Stimulated activated CD8-positive, alpha-beta memory T cell treated with anti-CD3 and anti-CD28 coated beads, Interleukin-15, amount 100 ng/mL, for 4 hours (primary cell): Measurements from ENCODE around the gene LHX4.

Experiments used
- DNase-seq, 2 donors: peaks; one replicate each; pipeline ENCODE4 v3.0.0-alpha.2; 2020; ENCODE audit warnings: low read depth in 2 of 2

LHX4 gene

DNA sequence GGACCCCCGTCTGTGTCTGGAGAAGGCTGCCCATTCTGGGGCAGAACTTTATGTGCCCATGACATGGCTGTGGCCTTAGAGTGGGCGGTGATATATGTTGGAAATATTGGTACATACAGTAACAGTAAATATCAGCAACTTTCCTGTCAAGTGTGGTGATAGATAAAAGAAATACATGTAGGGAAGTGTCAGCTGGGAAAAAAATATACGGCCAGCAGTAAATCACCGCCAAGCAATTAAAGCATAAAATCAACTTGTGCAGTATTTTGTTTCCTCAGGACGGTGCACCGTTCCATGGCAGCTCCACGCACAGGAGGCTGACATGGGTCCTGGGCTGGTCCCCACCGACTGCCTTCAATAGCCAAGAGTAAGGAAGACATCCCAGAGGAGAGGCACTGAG, 27.4 kb downstream of the LHX4 start:
- DNase-seq = no peak

DNA sequence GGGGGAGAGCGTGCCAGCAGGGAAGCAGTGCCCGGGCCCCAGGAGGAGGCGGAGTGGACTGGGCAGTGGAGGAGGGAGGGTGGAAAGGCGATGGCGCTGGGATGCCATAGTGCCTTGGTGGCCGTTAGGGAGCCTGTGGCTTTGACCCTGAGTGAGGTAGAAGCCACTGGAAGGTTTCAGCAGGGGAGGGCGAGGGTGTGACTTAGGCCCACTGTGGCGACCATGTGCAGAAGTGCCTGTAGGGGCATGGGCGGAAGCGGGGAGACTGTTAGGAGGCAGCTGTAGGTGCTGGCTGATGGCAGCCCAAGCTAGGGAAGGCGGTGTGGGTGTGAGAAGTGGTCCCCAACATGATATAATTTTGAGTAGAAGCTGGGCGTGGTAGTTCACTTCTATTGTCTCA, 28.2 kb downstream of the LHX4 start:
- no peak for DNase-seq

DNA sequence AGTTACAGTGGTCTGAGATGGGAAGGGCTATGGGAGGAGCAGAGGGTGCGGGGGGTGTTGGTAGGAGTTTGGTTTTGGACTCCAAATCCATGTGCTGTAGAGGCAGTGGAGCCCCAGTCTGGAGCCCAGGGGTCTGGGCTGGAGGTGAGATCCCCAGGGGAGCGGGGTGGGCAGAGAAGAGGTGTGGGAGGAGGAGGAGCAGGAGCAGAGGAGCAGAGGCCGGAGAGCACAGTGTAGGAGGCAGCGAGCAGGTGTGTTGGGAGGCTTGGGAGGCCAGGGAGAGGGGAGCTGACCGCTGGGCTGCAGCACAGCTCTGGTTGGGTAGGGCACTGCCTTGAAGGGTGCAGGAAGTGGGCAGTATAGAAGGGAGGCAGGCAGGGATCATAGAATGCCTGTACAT, 28.9 kb downstream of the LHX4 start:
- no peak for DNase-seq

DNA sequence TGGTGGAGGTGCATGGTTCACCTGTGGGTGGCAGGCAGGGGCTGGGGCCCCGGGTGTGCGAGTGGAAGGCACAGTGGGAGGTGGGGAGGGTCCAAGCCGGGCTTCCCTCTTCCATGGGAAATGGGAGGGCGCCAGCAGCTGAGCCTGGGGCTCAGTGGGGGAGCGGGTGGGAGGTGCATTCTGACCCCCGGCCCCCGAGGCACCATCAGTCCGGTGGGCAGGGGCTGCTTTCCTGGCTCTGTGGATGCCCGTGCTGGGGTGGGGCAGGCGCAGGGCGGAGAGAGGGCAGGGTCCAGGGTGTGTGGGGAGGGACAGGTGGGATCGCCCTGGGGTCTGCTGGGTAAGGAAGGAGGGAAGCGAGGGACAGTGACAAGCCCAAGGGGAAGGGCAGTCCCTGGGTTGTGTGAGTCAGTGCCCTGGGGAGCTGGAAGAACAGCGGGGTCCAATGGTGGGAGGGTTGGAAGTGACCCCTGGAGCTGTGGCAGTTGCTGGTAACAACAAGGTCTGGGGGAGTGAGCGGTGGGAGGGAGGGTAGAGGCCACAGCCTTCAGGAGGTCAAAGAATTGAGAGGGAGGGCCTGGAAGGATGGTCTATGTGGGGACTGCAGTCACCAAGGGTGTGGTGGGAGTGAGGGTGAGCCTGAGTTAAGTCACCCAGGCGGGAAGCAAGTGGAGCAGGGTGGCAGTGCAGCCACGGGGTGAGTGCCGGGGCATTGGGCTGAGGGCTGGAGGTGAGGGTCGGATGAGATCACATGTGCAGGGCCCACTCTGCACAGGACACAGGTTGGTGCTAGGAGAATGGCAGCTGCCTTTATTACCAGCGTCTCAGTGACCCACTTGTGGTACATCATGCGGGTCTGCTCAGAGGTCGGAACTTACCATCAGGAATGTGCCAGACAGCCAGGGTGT, 29.6 kb downstream of the LHX4 start:
- no peak for DNase-seq

DNA sequence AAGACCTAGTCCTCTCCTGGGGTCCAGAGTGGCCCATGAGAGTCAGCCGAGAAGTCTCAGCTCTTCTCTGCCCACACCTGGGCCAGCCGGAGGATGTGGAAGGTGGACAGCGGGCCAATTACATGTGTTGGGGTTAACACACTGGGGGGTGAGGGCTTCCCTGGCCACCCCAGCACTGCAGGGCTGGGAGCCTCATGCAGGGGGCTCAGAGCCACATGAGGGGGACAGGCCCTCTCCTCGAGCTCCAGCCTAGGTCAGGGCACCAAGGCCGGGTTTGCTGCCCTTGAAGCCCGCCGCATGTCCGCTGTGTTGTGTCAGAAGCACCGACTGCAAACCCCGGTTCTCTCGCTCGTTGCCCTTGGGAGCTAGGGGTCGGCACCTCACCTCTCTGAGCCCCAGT, 30.5 kb downstream of the LHX4 start:
- DNase-seq = no peak

DNA sequence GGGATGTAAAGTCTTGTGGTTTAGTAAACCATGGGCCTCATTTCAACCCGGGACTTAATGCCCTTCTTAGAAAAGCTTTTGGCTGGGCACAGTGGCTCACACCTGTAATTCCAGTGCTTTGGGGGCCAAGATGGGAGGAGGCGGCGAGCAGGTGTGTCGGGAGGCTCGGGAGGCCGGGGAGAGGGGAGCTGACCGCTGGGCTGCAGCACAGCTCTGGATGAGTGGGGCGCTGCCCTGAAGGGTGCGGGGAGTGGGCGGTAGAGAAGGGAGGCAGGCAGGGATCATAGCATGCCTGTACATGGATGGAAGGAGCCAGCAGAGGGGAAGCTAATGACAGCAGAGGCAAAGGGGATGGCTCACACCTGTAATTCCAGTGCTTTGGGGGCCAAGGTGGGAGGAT, 31.0 kb downstream of the LHX4 start:
- no peak for DNase-seq

DNA sequence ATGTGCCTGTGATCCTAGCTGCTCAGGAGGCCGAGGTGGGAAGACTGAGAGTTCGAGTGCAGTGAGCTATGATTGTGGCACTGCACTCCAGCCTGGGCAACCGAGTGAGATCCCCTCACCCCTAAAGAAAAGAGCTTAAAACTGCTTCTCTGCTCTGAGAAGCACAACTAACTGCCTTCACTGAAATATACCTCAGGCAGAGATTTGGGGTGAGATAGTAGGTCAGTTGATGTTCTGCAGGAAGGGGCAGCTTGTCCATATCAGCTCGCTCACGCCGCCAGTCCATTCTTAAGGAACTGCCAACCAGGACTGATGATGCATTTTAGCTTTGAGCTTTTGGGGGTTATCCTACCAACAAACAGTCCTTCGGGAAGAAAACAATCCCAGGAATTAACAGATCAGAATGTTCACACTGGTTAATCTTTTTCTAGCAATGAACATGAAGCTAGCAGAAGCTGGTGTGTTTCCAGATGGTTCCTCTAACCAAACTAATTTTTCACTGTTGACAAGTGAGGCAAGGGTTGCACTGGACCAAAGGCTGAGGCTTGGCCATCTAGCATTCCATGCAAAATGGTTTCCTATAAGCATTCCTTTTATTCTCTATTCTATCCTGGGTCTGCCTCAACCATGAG, 31.6 kb downstream of the LHX4 start:
- no peak for DNase-seq

DNA sequence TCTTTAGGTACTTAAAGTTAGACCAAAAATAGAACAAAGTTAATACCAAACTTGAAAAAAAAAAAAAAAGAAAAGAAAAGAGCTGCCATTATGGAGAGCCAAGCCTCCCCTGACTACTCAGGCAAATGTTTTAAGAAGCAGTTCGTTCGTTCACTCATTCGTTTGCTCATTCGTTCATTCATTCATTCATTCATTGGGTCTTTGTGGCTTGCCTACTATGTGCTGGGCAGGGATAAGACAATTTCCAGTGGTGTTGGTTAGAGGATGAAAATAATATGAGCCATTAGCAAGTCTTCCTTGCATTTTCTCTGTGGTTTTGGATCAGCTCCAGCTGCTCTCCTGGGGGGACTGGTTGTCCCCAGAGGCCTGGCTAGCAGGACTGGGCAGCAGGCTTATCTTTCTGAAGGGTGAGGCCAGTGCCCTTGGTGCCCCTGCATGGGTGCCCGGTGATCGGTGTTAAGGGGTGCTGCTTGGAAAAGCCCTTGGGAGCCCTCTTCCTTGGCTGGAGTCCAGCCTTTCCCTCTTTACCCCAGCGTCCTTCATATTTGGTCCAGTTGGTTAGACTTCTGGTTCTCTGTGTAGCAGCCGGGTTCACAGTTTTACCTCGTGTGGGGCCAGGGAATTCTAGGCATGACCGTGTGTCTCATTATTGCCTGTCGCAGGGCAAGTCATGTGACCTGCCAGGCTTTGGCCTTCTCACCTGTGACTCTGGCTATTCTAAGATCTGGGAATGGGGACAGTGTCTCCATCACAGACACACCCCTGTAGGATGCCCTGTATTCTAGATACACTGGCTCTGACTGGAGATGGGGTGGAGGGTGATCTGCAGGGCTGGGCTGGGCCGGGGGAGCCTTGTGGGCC, 32.8 kb downstream of the LHX4 start:
- no peak for DNase-seq

DNA sequence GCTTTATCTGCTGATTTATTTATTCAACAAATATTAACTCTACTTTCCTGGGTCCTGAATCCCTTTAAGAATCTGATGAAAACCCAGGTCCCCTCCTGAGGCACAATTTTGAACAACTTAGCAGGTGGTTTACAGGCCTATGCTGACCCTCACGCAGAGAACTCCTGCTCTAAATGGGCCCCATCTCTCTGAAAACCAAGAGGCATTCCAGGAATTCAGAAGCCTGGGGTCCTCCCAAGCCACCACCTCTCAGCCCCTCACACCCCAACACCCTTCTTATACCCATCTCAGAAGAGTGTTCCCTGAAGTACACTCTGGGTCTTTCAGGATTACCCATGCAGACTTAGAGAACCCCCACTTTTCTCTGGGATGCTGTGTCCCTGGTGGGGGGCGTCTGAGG, 34.5 kb downstream of the LHX4 start:
- no peak for DNase-seq

DNA sequence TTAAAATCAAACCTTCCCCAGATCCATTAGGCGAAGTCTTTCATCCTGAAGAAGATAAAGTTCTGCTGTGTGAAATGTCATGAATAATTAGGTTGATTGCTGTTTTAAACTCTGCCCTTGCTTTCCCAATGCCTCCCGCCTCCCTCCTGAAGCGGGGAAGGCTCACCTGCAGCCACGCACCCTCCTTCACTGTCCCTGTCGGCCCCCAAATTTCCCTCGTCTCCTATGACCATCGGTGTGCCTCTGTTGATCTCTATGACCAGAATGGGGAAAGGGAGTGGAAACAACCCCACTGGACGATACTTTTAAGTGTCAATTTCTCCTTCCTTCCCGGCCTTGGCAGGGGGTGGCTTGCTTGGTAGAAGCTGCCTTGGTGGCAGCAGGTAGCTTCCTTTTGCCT, 35.1 kb downstream of the LHX4 start:
- DNase-seq = no peak

DNA sequence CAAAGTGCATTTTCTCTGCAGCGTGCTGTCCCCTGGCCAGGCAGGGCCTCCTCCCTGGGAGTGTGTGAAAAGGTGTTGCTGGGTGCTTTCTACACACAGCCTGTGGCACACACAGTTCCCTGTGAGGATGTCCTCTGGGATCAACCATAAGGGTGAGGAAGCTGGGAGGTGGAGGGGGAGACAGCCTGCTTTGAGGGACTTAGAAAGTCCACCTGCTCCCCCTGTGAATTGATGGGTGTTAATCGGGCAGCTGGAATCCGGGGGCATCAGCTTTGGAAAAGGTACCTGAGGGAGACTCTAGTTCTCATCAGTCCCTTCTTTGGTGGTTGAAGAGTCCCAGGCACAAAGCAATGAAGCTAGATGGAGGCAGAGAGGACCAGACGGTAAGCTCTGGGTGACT, 35.8 kb downstream of the LHX4 start:
- no peak for DNase-seq

DNA sequence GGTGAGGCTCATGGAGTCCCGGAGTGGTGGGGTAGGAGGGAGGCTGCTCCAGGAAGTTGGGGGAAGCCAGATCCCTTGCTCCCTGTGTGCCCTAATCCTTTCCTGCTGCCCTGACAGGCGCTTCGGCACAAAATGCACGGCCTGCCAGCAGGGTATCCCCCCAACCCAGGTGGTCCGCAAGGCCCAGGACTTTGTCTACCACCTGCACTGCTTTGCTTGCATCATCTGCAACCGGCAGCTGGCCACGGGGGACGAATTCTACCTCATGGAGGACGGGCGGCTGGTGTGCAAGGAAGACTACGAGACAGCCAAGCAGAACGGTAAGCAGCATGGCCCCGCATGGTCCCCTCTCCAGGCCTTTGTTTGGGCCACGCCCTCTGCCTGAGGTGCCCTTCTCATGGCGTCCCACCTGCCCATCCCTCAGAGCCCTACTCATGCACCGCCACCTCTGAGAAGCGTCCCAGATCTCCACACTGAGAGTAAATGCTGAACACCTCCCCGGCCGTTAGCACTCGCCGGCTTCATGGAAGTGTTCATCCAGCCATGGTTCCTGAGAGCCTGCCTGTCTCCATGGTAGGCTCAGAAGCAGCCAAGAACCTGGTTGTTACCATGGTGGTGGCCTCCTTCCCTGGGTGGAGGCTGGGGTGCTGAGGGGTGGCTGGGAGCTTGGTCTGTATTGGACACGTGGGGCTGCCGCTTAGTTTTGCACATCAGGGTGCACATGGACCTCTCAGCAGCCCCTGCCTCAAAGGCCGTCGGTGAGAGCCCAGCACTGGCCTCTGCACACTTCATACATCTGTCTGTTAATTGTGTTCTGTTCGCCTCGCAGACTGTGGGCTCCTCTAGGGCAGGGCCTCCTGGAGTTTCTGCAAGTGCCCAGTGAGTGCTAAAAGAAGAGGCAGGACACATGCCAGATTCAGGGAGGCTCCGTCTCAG, 36.5 kb downstream of the LHX4 start:
- no peak for DNase-seq

DNA sequence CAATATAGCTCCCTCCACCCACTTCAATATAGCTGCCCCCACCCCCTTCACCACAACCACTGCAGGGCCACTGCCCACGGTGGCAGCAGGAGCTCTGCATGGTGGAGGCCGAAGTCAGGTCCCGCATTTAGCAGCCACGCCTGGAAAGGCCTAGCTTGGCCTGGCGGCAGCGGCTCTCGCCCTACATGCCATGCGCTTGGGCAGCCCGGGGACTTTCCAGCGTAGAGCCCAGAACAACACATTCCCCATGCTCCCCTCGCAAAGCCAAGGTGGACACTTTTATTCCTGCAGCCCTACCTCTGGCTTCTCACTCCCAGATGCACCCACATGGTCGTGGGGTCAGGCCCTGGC, 37.1 kb downstream of the LHX4 start:
- DNase-seq = no peak

DNA sequence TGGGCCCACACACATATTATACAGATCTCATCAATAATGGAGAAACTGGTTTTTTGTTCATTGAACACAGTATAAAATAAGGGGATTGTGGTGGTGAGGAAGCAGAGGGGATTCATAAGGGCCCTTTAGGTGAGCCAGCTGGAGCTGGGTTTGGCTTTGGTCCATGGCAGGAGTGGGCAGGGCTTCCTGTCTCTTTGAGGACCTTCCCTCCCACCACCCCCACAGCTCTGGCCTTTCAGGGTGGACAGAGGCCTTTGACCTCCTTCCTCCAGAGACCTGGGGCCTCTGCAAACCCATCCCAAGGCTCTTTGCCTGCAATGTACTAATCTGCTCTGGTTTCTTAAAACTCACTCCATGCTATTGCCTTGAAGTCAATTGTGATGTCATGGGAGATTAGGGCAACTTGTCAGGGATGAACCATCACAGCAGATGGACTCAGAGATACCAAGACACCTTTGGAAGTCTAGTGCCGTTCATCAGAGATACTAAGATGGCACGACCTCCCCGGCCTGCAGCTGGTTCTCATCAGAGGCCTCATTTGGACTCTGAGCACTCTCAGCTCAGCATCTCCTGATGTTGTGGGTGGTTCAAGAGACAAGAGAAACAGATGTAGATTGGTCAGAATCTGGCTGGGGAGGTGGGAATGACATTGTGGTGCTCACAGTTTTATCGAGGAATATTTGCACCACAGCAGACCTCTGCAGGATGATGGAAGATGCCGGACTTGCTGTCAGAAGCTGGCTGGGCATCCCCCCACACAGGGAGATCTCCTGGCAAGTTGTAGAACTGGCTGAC, 37.9 kb downstream of the LHX4 start:
- no peak for DNase-seq

DNA sequence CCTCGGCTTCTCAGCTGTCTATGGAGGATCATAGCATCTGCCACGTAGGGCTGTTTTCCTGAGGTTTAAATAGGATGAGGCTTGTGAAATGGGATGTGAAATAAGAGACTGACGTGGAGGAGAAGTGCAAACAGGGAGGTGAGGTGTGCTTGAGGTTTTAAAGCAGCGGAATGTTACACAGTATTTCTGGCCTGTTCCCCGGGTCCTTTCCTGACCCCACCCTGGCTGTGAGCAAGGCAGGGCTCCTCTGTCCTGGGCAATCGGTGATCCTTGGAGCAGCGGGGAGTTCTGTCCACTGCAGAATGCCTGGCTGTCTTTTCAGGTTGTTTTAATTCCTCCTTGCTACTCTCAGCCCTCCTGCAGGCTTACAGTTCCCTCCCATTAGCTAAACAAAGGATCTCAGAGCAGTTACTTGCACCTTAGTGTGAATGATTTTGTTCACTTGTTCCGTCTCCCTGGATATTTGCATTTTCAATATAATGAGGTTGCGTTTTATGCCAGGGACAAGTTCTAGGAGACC, 38.6 kb downstream of the LHX4 start:
- no peak for DNase-seq

DNA sequence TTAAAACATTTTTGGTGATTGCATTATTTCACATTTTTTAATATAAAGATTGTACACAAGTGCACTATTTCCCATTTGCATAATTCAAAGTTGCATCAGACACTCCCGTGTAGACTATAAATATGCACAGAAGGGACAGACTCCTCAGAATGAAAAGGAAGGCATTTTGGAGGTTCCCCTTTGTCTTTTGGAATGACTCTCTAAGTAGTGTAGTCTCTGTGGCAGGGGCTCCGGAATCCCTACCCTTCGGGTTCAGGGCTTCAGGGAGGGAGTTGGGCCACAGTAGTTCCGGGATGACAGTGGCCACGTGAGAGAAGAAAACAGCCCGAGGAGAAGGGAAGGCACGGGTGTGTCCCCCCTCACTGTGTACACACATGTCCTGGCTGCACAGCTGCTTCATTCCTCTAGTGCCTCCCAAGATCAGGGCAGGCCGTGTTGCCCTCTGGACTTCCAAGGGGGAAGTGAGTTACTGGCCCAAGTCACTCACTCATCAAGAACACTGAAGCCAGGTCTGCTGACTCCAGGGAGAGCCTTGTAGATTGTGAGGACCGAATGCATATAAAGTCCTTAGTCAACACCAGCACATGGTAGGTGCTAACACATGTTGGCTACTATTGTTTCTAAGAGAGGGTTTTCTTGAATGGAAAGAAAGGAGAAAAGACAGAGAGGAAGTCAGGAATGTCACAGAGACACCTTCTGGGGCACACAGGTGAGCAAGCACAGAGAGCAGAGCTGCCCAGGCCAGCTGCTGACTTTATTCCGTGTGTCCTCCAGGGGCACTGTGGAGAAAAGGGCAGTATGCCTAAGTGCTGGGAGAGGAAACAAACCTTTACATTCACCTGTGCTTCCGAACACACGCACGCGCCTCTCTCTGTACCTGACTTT, 39.8 kb downstream of the LHX4 start:
- no peak for DNase-seq

DNA sequence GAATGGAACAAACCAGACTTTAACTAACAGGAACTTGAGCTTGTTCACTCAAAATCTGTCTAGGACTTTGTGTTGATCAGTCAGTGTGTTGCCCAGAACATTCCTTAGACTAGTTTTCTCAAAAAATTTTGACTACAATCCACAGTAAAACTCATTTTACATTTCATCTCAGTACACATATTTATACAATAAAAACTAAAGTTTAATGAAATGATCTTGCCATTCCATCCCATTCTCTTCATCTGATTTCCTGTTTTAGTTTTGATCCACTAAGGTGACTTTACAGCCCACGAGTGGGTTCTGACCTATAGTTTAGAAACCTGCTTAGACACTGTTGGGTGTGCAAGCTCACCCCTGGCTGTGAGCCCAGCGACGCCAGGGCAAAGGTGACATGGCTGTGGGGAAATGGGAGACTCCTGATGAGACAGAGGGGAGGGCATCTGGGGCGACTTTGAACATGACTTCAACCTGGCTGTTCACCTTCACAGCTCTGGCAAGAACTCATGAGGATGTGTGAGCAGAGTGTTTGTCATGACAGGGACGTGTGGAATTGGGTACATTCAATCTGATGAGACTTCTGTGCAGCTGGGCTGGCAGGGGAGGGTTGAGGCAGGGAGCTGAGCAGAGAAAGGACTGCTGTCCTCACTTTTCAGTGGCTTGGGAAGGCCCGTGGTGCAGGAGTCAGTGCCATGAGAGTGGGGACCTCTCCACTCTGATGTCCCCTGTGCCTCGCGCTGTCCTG, 40.6 kb downstream of the LHX4 start:
- DNase-seq = no peak
